A549 (cell line): Measurements from ENCODE around the gene GNAO1.

Experiments used
- CHD2 ChIP-seq: fragments of 150-350 bp; IDR thresholded peaks from 2 replicates; pipeline ENCODE4 v1.6.1; 2014; ENCODE audit warnings: low read length; ENCODE audit not compliant: partially characterized antibody
- EP300 ChIP-seq, 2 experiments: fragments of >200 bp; sonication (Bioruptor Twin); formaldehyde crosslinking; IDR thresholded peaks; 2 replicates in 1 of 2; 3 replicates in 1 of 2; pipeline ENCODE4 v1.6.1; 2016 to 2017
- JUN ChIP-seq, 2 experiments: fragments of >200 bp; sonication (Bioruptor Twin); formaldehyde crosslinking; IDR thresholded peaks; 2 replicates in 1 of 2; 3 replicates in 1 of 2; pipeline ENCODE4 v1.6.1; 2016 to 2017
- KDM1A ChIP-seq: fragments of 200-600 bp; sonication (generic); IDR thresholded peaks from 2 replicates; pipeline ENCODE4 v1.6.1; 2016; ENCODE audit warnings: low read depth, mild to moderate bottlenecking
- MYC ChIP-seq: IDR thresholded peaks from 2 replicates; pipeline ENCODE4 v1.6.1; 2012; ENCODE audit warnings: mild to moderate bottlenecking, inconsistent platforms, low read length, improper control_type of control experiment, borderline replicate concordance
- PHF8 ChIP-seq: fragments of 200-600 bp; sonication (generic); IDR thresholded peaks from 2 replicates; pipeline ENCODE4 v1.6.1; 2016; ENCODE audit warnings: low read depth, mild to moderate bottlenecking, antibody characterized with exemption, moderate library complexity, borderline replicate concordance
- POLR2A ChIP-seq: IDR thresholded peaks from 2 replicates; pipeline ENCODE4 v1.6.1; 2012; ENCODE audit warnings: mild to moderate bottlenecking, low read length
- SMC3 ChIP-seq: fragments of >200 bp; sonication (Bioruptor Twin); formaldehyde crosslinking; IDR thresholded peaks from 3 replicates; pipeline ENCODE4 v1.6.1; 2018; ENCODE audit warnings: inconsistent platforms
- ZFP36 ChIP-seq: fragments of 450-650 bp; IDR thresholded peaks from 2 replicates; pipeline ENCODE4 v1.6.1; 2014; ENCODE audit warnings: borderline replicate concordance; ENCODE audit not compliant: partially characterized antibody
- TF ChIP-seq, protein P1 (sequence below): fragments of >200 bp; sonication (Bioruptor Twin); formaldehyde crosslinking; IDR thresholded peaks from 3 replicates; pipeline ENCODE4 v1.5.1; 2016

DNA sequence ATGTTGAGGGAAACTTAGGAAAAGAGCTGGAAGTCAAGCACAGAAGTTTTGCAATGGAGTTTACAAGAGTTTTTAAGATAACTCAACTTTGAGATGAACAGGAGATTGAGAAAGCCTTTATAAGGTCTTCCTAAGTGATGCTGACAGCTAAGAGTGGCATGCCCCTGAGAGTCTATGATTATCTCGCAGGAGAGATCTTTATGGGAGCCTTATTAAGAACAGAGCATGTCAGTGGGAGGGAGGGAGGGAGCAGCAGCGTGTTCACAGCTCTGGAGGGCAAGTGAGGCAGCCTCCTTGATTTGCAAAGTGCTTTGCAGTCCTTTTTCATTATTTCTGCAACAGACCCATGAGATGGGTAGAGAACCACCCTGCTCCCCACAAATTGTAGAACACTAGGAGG is 30.7 kb downstream of the GNAO1 start:
- TF ChIP-seq MYC (no peak), SMC3 (no peak), JUN (IDR thresholded peaks at IDR 0.05) (no peak), PHF8 (no peak), POLR2A (no peak), EP300 (IDR thresholded peaks at IDR 0.05) (no peak), KDM1A (no peak), CHD2 (no peak), ZFP36 (no peak)
- TF ChIP-seq, protein P1, sequence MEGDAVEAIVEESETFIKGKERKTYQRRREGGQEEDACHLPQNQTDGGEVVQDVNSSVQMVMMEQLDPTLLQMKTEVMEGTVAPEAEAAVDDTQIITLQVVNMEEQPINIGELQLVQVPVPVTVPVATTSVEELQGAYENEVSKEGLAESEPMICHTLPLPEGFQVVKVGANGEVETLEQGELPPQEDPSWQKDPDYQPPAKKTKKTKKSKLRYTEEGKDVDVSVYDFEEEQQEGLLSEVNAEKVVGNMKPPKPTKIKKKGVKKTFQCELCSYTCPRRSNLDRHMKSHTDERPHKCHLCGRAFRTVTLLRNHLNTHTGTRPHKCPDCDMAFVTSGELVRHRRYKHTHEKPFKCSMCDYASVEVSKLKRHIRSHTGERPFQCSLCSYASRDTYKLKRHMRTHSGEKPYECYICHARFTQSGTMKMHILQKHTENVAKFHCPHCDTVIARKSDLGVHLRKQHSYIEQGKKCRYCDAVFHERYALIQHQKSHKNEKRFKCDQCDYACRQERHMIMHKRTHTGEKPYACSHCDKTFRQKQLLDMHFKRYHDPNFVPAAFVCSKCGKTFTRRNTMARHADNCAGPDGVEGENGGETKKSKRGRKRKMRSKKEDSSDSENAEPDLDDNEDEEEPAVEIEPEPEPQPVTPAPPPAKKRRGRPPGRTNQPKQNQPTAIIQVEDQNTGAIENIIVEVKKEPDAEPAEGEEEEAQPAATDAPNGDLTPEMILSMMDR: no peak
